ENCODE measurements around the gene TGFBR2. TPM values are rescaled to one million over a fixed set of nuclear protein-coding genes. Genes with fewer than 3 reads are reported as not detected.

Gene TGFBR2
- polyA plus RNA-seq, 3 donors, result 46.6 to 60.3 (median 57.0) TPM

- H3K27ac ChIP-seq (ENCODE audit: low read depth in 1 of 2, low read length in 2 of 2), result peak overlapping the region in 1 of 2 donors; percentile 5
- no peaks in the 10 kb centered on the region for H3K27me3 ChIP-seq (ENCODE audit: control insufficient read depth in 2 of 2, insufficient read depth in 2 of 2, low read length in 2 of 2)
- no peak overlapping the region for H3K4me3 ChIP-seq (replicated peaks in 1 of 3; ENCODE audit: low read depth in 2 of 3, low read length in 3 of 3)
- no peak overlapping the region for H3K4me2 ChIP-seq (replicated peaks; ENCODE audit: extremely low read depth, low read length, poor library complexity, severe bottlenecking)
- H3K79me2 ChIP-seq (ENCODE audit: insufficient read depth, low read length), result no peaks in the 10 kb centered on the region
- peaks cover 84 to 99% of the 10 kb centered on the region in 2 donors for H3K36me3 ChIP-seq (replicated peaks in 1 of 2; ENCODE audit: control insufficient read depth in 1 of 2, insufficient read depth in 2 of 2, low read length in 2 of 2)
- no peaks in the 10 kb centered on the region for H3K9me3 ChIP-seq (replicated peaks in 1 of 2; ENCODE audit: control insufficient read depth in 1 of 2, insufficient read depth in 1 of 2, low read length in 2 of 2)
- Mint-ChIP-seq H3K9me3 (peaks cover 0 to 2% (median 0%) of the 10 kb centered on the region in 7 donors), H3K36me3 (peaks cover 86 to 93% of the 10 kb centered on the region in 2 donors), H3K4me3 (no peak overlapping the region), H3K27me3 (ENCODE audit: low read depth in 3 of 3) (no peaks in the 10 kb centered on the region), H3K4me1 (peaks cover 26% of the 10 kb centered on the region), H3K27ac (peak overlapping the region in 1 of 7 donors; percentile 85)
- no peak overlapping the region for H2AFZ ChIP-seq (ENCODE audit: insufficient read depth, low read depth, low read length, poor library complexity, severe bottlenecking)
- peaks cover 97% of the 10 kb centered on the region for H4K20me1 ChIP-seq (ENCODE audit: insufficient read depth, low read length)
- intact Hi-C loops (cut with micrococcal nuclease), result loop anchor here (10.0 kb wide), 1 partner anchor 678 kb away; no protein-coding TSS in a partner anchor
- H3K9ac ChIP-seq (ENCODE audit: insufficient read depth, low read length, poor library complexity, severe bottlenecking), result no peak overlapping the region
- 100% methylated on average over 1 of the region's 3 CpGs for WGBS (ENCODE audit: insufficient coverage)
- no peaks in the 10 kb centered on the region for H3K4me1 ChIP-seq (ENCODE audit: control insufficient read depth in 1 of 2, insufficient read depth in 2 of 2, low read length in 2 of 2)
- TF ChIP-seq, protein P1, sequence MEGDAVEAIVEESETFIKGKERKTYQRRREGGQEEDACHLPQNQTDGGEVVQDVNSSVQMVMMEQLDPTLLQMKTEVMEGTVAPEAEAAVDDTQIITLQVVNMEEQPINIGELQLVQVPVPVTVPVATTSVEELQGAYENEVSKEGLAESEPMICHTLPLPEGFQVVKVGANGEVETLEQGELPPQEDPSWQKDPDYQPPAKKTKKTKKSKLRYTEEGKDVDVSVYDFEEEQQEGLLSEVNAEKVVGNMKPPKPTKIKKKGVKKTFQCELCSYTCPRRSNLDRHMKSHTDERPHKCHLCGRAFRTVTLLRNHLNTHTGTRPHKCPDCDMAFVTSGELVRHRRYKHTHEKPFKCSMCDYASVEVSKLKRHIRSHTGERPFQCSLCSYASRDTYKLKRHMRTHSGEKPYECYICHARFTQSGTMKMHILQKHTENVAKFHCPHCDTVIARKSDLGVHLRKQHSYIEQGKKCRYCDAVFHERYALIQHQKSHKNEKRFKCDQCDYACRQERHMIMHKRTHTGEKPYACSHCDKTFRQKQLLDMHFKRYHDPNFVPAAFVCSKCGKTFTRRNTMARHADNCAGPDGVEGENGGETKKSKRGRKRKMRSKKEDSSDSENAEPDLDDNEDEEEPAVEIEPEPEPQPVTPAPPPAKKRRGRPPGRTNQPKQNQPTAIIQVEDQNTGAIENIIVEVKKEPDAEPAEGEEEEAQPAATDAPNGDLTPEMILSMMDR (IDR thresholded peaks at IDR 0.05), result no peak
- no peak for DNase-seq
These were observed 86.2 kb downstream of the TGFBR2 start for GRCh38 chr3:30692498-30693130.

DNA sequence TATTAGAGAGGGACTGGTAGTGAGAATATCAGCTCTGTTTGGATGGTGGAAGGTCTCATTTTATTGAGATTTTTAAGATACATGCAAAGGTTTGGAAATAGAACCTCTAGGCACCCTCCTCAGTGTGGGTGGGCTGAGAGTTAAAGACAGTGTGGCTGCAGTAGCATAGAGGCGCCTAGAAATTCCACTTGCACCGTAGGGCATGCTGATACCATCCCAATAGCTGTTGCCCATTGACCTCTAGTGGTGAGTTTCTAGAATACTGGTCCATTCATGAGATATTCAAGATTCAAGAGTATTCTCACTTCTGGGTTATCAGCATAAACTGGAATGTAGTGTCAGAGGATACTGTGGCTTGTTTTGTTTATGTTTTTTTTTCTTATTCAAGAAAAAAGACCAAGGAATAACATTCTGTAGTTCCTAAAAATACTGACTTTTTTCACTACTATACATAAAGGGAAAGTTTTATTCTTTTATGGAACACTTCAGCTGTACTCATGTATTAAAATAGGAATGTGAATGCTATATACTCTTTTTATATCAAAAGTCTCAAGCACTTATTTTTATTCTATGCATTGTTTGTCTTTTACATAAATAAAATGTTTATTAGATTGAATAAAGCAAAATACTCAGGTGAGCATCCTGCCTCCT is 87.2 kb downstream of the TGFBR2 start:
- no peak overlapping the region for H3K4me3 ChIP-seq (replicated peaks in 1 of 3; ENCODE audit: low read depth in 2 of 3, low read length in 3 of 3)
- no peaks in the 10 kb centered on the region for H3K27me3 Mint-ChIP-seq (ENCODE audit: low read depth in 3 of 3)
- no peaks in the 10 kb centered on the region for H3K27me3 ChIP-seq (ENCODE audit: control insufficient read depth in 2 of 2, insufficient read depth in 2 of 2, low read length in 2 of 2)
- H3K4me1 Mint-ChIP-seq, result peaks cover 24% of the 10 kb centered on the region
- no peaks in the 10 kb centered on the region for H3K4me1 ChIP-seq (ENCODE audit: control insufficient read depth in 1 of 2, insufficient read depth in 2 of 2, low read length in 2 of 2)
- peaks cover 75 to 99% of the 10 kb centered on the region in 2 donors for H3K36me3 ChIP-seq (replicated peaks in 1 of 2; ENCODE audit: control insufficient read depth in 1 of 2, insufficient read depth in 2 of 2, low read length in 2 of 2)
- peak overlapping the region in 1 of 2 donors; percentile 5 for H3K27ac ChIP-seq (ENCODE audit: low read depth in 1 of 2, low read length in 2 of 2)
- H3K36me3 Mint-ChIP-seq, result peaks cover 83 to 89% of the 10 kb centered on the region in 2 donors
- no peaks in the 10 kb centered on the region for H3K79me2 ChIP-seq (ENCODE audit: insufficient read depth, low read length)
- TF ChIP-seq, protein P1 (IDR thresholded peaks at IDR 0.05), result peak; percentile 87
- WGBS (ENCODE audit: insufficient coverage), result 0% methylated on average over 1 of the region's 2 CpGs
- H2AFZ ChIP-seq (ENCODE audit: insufficient read depth, low read depth, low read length, poor library complexity, severe bottlenecking), result no peak overlapping the region
- no peak overlapping the region for H3K4me2 ChIP-seq (replicated peaks; ENCODE audit: extremely low read depth, low read length, poor library complexity, severe bottlenecking)
- no peak overlapping the region for H3K4me3 Mint-ChIP-seq
- H3K9me3 ChIP-seq (replicated peaks in 1 of 2; ENCODE audit: control insufficient read depth in 1 of 2, insufficient read depth in 1 of 2, low read length in 2 of 2), result no peaks in the 10 kb centered on the region
- peak; percentile 45 to 61 (median 51) for DNase-seq
- H4K20me1 ChIP-seq (ENCODE audit: insufficient read depth, low read length), result peaks cover 91% of the 10 kb centered on the region
- no peak overlapping the region for H3K9ac ChIP-seq (ENCODE audit: insufficient read depth, low read length, poor library complexity, severe bottlenecking)
- peaks cover 0 to 2% (median 0%) of the 10 kb centered on the region in 7 donors for H3K9me3 Mint-ChIP-seq
- peak overlapping the region in 1 of 7 donors; percentile 7 for H3K27ac Mint-ChIP-seq
- intact Hi-C loops (cut with micrococcal nuclease), result loop anchor here (10.0 kb wide), 1 partner anchor 679 kb away; no protein-coding TSS in a partner anchor

Measured in CD14-positive monocyte (primary cell).